Endothelial cell of umbilical vein (primary cell): ENCODE data around the gene KIFC3. TPM values are rescaled to one million over a fixed set of nuclear protein-coding genes. Genes with fewer than 3 reads are reported as not detected.
A peak's percentile ranks its signal among the peaks of the same experiment; 100 is the strongest.

Source experiments
- BruUV-seq: library from RNA; stranded (reverse); fragments of 400-500 nt; replicated peaks from 2 replicates; lab custom pipeline; 2021; lab: Mats Ljungman, UMichigan
- CTCF ChIA-PET: fragments of 300-600, 350-600 bp; sonication (Branson Sonifier 250); formaldehyde crosslinking; loops from one replicate; lab custom pipeline; 2021; ENCODE audit warnings: antibody characterized with exemption, inconsistent platforms; lab: Charles Lee
- POLR2A ChIA-PET: fragments of 300-600, 350-600 bp; sonication (Branson Sonifier 250); formaldehyde crosslinking; loops from one replicate; lab custom pipeline; 2021; ENCODE audit warnings: antibody characterized with exemption, inconsistent platforms; lab: Charles Lee
- DNase-seq: peaks from one replicate; pipeline ENCODE4 v3.0.0-alpha.2; 2011; ENCODE audit warnings: low read depth, low spot score
- FAIRE-seq: peaks from 2 replicates; lab custom pipeline; 2011; peaks lifted over from hg19 to GRCh38; lab: Jason Lieb, UNC
- H2AFZ ChIP-seq: 2 replicates; pipeline ENCODE4 v1.6.0; 2012; ENCODE audit warnings: low read depth, low read length, control low read depth, inconsistent platforms
- H3K27ac ChIP-seq: 2 replicates; pipeline ENCODE4 v1.5.1; 2011; ENCODE audit warnings: low read depth, mild to moderate bottlenecking, control low read depth, low read length, moderate library complexity; ENCODE audit not compliant: insufficient read depth
- H3K27me3 ChIP-seq, 2 experiments: 2 replicates each; pipeline versions ENCODE4 v1.6.0 to v1.6.1; 2011; ENCODE audit warnings: low read length in 2 of 2, mixed read lengths in 1 of 2; ENCODE audit not compliant: control insufficient read depth in 2 of 2, insufficient read depth in 2 of 2
- H3K36me3 ChIP-seq, 2 experiments: 2 replicates in 1 of 2; 3 replicates in 1 of 2; pipeline ENCODE4 v1.5.1; 2011; ENCODE audit warnings: low read length in 2 of 2, mild to moderate bottlenecking in 1 of 2, moderate library complexity in 1 of 2; ENCODE audit not compliant: control insufficient read depth in 2 of 2, insufficient read depth in 2 of 2; ENCODE audit errors: extremely low read depth in 1 of 2
- H3K4me1 ChIP-seq: 3 replicates; pipeline ENCODE4 v1.5.1; 2011; ENCODE audit warnings: mild to moderate bottlenecking, low read length; ENCODE audit not compliant: control insufficient read depth, insufficient read depth; ENCODE audit errors: extremely low read depth
- H3K4me2 ChIP-seq: 2 replicates; pipeline ENCODE4 v1.6.1; 2011; ENCODE audit warnings: low read length, control low read depth, mixed read lengths; ENCODE audit not compliant: insufficient read depth
- H3K4me3 ChIP-seq, 3 experiments: fragments of 200-600 bp in 1 of 3; sonication (generic), shearing (Covaris generic) in 1 of 3; replicated peaks in 1 of 3; 2 replicates each; pipeline ENCODE4 v1.5.1; 2011 to 2016; ENCODE audit warnings: control low read depth in 3 of 3, low read length in 3 of 3, mild to moderate bottlenecking in 2 of 3, inconsistent platforms in 1 of 3, low read depth in 1 of 3, moderate library complexity in 1 of 3; ENCODE audit not compliant: insufficient read depth in 1 of 3
- H3K79me2 ChIP-seq: 2 replicates; pipeline ENCODE4 v1.6.0; 2012; ENCODE audit warnings: low read length, inconsistent platforms; ENCODE audit not compliant: control insufficient read depth, insufficient read depth
- H3K9ac ChIP-seq: replicated peaks from 2 replicates; pipeline ENCODE3; 2011; ENCODE audit warnings: low read length, control low read depth; ENCODE audit not compliant: insufficient read depth; ENCODE audit errors: extremely low read depth
- H3K9me1 ChIP-seq: replicated peaks from 3 replicates; pipeline ENCODE4 v1.6.0; 2011; ENCODE audit warnings: mild to moderate bottlenecking, low read length; ENCODE audit not compliant: control insufficient read depth, insufficient read depth; ENCODE audit errors: extremely low read depth
- H3K9me3 ChIP-seq: replicated peaks from 2 replicates; pipeline ENCODE4 v1.5.1; 2012; ENCODE audit warnings: low read length, inconsistent platforms; ENCODE audit not compliant: control insufficient read depth, insufficient read depth
- H4K20me1 ChIP-seq: replicated peaks from 2 replicates; pipeline ENCODE3; 2011; ENCODE audit warnings: mild to moderate bottlenecking, low read length; ENCODE audit not compliant: control insufficient read depth, insufficient read depth; ENCODE audit errors: extremely low read depth
- GATA2 ChIP-seq: IDR thresholded peaks from 2 replicates; pipeline ENCODE4 v1.7.0; 2011; ENCODE audit warnings: low read depth, mild to moderate bottlenecking, moderate library complexity, mixed read lengths, low read length; ENCODE audit not compliant: insufficient read length, insufficient read depth
- MYC ChIP-seq: IDR thresholded peaks from one replicate; pipeline ENCODE4 v1.6.1; 2011; ENCODE audit warnings: mild to moderate bottlenecking, low read depth, low read length
- dilution Hi-C: fragments of 300-500 bp; cut with MboI; formaldehyde crosslinking; loops from one replicate; pipeline ENCODE4 v1.15.0; 2019; ENCODE audit warnings: low sequenced_read_pairs; ENCODE audit not compliant: extremely low pct_ligation_motif_present
- intact Hi-C: fragments of 100-400 bp; cut with micrococcal nuclease; formaldehyde crosslinking; loops from one replicate; pipeline ENCODE4 v1.10.0; 2022
- polyA plus RNA-seq, 4 experiments: library from polyadenylated mRNA; depleted of rRNA in 3 of 4; stranded (reverse) in 3 of 4; unstranded in 1 of 4; fragments of >200 nt; gene quantifications; 2 replicates each; pipeline versions ENCODE4 v1.2.1 to v1.2.3, GENCODE V29; 2011 to 2012; ENCODE audit warnings: missing spikeins in 1 of 4
- total RNA-seq: library from RNA; stranded (reverse); gene quantifications from 2 replicates; pipeline ENCODE4 v1.2.3, GENCODE V29; 2021
- TF ChIP-seq, protein P1 (sequence below), 2 donors: IDR thresholded peaks; 1 replicate in 1 of 2; 2 replicates in 1 of 2; pipeline ENCODE4 v1.5.1; 2011; ENCODE audit warnings: low read length in 2 of 2, mild to moderate bottlenecking in 2 of 2, moderate library complexity in 2 of 2, control low read depth in 1 of 2, inconsistent platforms in 1 of 2, low read depth in 1 of 2; ENCODE audit not compliant: insufficient read depth in 1 of 2; ENCODE audit errors: extremely low read depth in 1 of 2

The KIFC3 gene
- total and polyA plus RNA-seq, 2 donors (not counting 3 experiments of a cell fraction or from before 2014, with no cell fraction given) = 36.3 to 62.2 TPM

DNA sequence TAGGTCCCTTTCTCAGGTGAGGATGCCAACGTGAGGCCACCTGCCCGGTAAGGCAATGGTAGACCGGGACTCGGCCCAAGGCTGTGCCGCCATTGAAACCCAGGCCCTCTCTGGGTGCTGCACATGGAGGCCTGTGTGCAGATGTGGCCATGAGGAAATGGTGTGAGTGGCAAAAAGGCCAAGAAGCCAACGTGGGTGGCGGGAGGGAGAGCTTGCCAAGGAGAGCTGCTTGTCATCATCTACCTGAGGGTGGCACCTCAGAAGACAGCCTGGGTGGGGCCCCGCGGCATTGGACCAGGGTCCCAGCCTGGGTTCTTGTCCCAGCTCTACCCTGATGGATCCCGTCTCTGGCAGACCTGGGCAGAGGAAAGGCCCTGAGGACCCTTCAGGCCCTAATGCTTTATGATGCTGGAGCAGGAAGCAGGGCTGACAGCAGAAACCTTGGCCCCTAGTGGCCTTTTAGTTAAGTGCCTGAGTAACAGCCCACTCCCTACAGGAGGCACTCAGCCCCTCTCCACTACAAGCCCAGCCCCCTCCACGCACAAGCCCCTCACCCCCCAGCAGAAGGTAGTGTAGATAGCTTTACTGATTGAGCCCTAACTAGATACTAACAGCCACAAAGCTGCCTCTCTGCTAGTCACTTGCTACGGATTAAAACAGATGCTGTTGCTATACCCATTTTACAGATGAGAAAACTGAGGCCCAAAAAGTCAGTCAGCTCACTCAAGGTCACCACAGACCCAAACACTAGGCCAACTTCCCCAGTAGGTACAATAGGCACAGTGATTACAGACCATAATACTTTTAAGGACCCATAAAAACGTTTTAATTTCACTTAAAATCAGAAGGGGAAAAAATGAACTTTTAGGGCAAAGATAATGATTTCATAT, 26.2 kb upstream of the KIFC3 start:
- intact Hi-C loops = no loop called here
- Histone ChIP-seq H3K9me1 (no peaks in the 10 kb centered on the region), H3K79me2 (no peaks in the 10 kb centered on the region), H3K9ac (no peak overlapping the region), H3K36me3 (no peaks in the 10 kb centered on the region), H2AFZ (no peak overlapping the region), H3K9me3 (no peaks in the 10 kb centered on the region), H3K4me2 (no peak overlapping the region), H3K27me3 (peaks cover 2 to 5% of the 10 kb centered on the region in 2 experiments), H3K4me1 (no peaks in the 10 kb centered on the region), H3K4me3 (no peak overlapping the region), H4K20me1 (no peaks in the 10 kb centered on the region), H3K27ac (no peak overlapping the region)
- no TSS peak for BruUV-seq
- dilution Hi-C loops = no loop called here
- FAIRE-seq (no peak), DNase-seq (no peak)
- CTCF ChIA-PET = interaction anchor here (1.4 kb wide), 1 partner anchor 9 kb away, joined by 3 read pairs; no protein-coding TSS in a partner anchor
- POLR2A ChIA-PET = no interaction called here
- TF ChIP-seq MYC = no peak
- TF ChIP-seq GATA2 = no peak
- TF ChIP-seq, protein P1, sequence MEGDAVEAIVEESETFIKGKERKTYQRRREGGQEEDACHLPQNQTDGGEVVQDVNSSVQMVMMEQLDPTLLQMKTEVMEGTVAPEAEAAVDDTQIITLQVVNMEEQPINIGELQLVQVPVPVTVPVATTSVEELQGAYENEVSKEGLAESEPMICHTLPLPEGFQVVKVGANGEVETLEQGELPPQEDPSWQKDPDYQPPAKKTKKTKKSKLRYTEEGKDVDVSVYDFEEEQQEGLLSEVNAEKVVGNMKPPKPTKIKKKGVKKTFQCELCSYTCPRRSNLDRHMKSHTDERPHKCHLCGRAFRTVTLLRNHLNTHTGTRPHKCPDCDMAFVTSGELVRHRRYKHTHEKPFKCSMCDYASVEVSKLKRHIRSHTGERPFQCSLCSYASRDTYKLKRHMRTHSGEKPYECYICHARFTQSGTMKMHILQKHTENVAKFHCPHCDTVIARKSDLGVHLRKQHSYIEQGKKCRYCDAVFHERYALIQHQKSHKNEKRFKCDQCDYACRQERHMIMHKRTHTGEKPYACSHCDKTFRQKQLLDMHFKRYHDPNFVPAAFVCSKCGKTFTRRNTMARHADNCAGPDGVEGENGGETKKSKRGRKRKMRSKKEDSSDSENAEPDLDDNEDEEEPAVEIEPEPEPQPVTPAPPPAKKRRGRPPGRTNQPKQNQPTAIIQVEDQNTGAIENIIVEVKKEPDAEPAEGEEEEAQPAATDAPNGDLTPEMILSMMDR (IDR thresholded peaks at IDR 0.05; ENCODE audit: extremely low read depth in 1 of 2, insufficient read depth in 1 of 2, low read depth in 1 of 2, low read length in 2 of 2) = peak in 1 of 2 donors; percentile 13
